Mucosa of rectum (tissue), 2 donors: ENCODE results near the gene NR2F2.

Source experiments
- H3K27ac ChIP-seq, 2 donors: one replicate each; pipeline ENCODE4 v1.7.0; 2013; ENCODE audit warnings: inconsistent platforms in 2 of 2, low read depth in 2 of 2, low read length in 2 of 2
- H3K27me3 ChIP-seq, 2 donors: one replicate each; pipeline ENCODE4 v1.7.0; 2013; ENCODE audit warnings: low read length in 2 of 2; ENCODE audit not compliant: control insufficient read depth in 2 of 2, insufficient read depth in 2 of 2
- H3K36me3 ChIP-seq, 2 donors: one replicate each; pipeline ENCODE4 v1.7.0; 2013; ENCODE audit warnings: low read length in 2 of 2; ENCODE audit not compliant: control insufficient read depth in 2 of 2, insufficient read depth in 2 of 2
- H3K4me1 ChIP-seq, 2 donors: one replicate each; pipeline ENCODE4 v1.7.0; 2013; ENCODE audit warnings: low read length in 2 of 2, mild to moderate bottlenecking in 1 of 2; ENCODE audit not compliant: control insufficient read depth in 2 of 2, insufficient read depth in 2 of 2
- H3K4me3 ChIP-seq, 2 donors: one replicate each; pipeline ENCODE4 v1.7.0; 2013; ENCODE audit warnings: low read length in 2 of 2
- H3K9ac ChIP-seq, 2 donors: one replicate each; pipeline ENCODE4 v1.7.0; 2013; ENCODE audit warnings: low read length in 2 of 2, low read depth in 1 of 2, mild to moderate bottlenecking in 1 of 2
- H3K9me3 ChIP-seq, 2 donors: one replicate each; pipeline ENCODE4 v1.7.0; 2013; ENCODE audit warnings: low read length in 2 of 2; ENCODE audit not compliant: control insufficient read depth in 2 of 2
- donor health status: healthy.
- donor health status: Normal muscosa, but diverticular disease.

Gene NR2F2

DNA sequence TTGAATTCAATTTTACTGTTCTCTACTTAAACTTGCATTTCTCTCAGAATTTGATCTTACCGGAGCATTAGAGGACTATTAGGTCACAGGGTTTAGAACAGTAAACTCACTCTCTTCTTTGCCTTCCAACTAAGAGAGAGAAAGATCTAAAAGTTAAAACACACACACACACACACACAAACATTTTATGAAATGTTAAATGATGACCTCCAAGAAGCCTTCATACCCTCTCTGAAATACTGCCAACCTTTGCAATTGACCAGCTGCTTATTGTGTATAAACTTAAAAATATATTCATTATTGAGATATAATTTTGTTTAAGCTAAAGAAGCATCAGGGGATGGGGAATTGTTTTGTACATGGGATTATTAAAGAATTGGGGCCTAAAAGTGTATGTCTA, 15.5 kb upstream of the NR2F2 start:
- peaks cover 3 to 7% of the 10 kb centered on the region in 2 donors for H3K27me3 ChIP-seq
- H3K27ac ChIP-seq = no peak overlapping the region
- no peaks in the 10 kb centered on the region for H3K36me3 ChIP-seq
- no peaks in the 10 kb centered on the region for H3K9me3 ChIP-seq
- no peaks in the 10 kb centered on the region for H3K4me1 ChIP-seq
- no peak overlapping the region for H3K9ac ChIP-seq
- H3K4me3 ChIP-seq = no peak overlapping the region

GRCh38 chr15:96316953-96317629, 13.4 kb upstream of the NR2F2 start:
- H3K4me1 ChIP-seq = peaks cover 0 to 2% of the 10 kb centered on the region in 2 donors
- peaks cover 11 to 24% of the 10 kb centered on the region in 2 donors for H3K27me3 ChIP-seq
- H3K9ac ChIP-seq = no peak overlapping the region
- no peaks in the 10 kb centered on the region for H3K36me3 ChIP-seq
- no peak overlapping the region for H3K27ac ChIP-seq
- no peak overlapping the region for H3K4me3 ChIP-seq
- no peaks in the 10 kb centered on the region for H3K9me3 ChIP-seq

GRCh38 chr15:96320107-96320506, 10.4 kb upstream of the NR2F2 start:
- H3K27ac ChIP-seq = no peak overlapping the region
- no peak overlapping the region for H3K9ac ChIP-seq
- H3K4me3 ChIP-seq = no peak overlapping the region
- H3K4me1 ChIP-seq = peaks cover 0 to 2% of the 10 kb centered on the region in 2 donors
- no peaks in the 10 kb centered on the region for H3K9me3 ChIP-seq
- H3K36me3 ChIP-seq = no peaks in the 10 kb centered on the region
- peaks cover 27 to 49% of the 10 kb centered on the region in 2 donors for H3K27me3 ChIP-seq

DNA sequence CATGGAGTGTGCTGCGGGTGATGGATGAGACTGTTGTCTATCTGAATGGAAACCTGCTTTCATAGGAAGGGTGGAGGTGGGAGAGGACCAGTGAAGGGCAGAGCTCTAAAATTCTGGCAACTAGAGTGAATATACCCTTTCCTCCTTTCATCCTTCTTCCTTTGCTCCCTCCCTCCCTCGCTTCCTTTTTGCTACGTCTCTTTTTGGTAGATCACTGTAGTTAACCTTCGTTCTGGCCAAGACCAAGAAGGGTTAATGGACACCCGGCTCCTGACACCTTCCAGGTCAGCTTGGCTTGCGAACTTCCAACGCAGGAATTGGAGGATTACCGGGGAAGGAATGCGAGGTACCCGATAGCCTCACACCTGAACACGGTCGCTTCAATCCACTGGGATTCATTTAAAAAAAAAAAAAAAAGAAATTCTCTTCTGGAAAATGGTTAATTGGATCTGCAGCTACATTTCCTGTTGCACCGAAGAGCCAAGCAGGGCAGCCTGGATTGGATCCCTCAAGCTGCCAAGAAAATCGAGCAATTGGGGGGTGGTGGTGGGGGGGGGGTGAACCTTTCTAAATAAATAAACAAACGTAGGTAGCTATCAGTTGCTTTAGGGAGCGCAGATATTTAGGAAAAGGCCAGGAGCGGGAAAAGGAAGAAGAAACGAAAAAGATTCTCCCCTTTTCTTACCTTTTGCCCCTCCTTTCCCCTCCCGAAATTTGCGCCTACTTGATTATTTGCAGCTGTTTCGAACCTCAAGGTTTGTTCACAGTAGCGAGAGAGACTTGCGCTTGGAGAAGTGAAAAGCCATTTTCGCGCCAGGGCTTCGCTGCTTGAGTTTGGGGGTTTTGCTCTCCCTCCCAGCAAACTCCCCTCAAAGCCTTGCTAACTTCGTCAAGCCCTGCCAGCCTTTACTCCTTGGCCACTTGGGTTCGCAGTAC, 9.5 kb upstream of the NR2F2 start:
- no peaks in the 10 kb centered on the region for H3K9me3 ChIP-seq
- H3K27ac ChIP-seq = peak overlapping the region; percentile 71 to 75
- peaks cover 33 to 54% of the 10 kb centered on the region in 2 donors for H3K27me3 ChIP-seq
- peak overlapping the region; percentile 42 to 63 for H3K4me3 ChIP-seq
- H3K4me1 ChIP-seq = peaks cover 0 to 2% of the 10 kb centered on the region in 2 donors
- no peaks in the 10 kb centered on the region for H3K36me3 ChIP-seq
- peak overlapping the region; percentile 24 to 61 for H3K9ac ChIP-seq

- Histone ChIP-seq H3K4me3 (peak overlapping the region; percentile 44 to 63), H3K9ac (peak overlapping the region; percentile 24 to 61), H3K4me1 (peaks cover 7% of the 10 kb centered on the region in 2 donors), H3K36me3 (no peaks in the 10 kb centered on the region), H3K9me3 (peaks cover 0 to 2% of the 10 kb centered on the region in 2 donors), H3K27ac (peak overlapping the region; percentile 71 to 75), H3K27me3 (peaks cover 37 to 59% of the 10 kb centered on the region in 2 donors)
Observed at GRCh38 chr15:96321639-96322535, 8.6 kb upstream of the NR2F2 start.

DNA sequence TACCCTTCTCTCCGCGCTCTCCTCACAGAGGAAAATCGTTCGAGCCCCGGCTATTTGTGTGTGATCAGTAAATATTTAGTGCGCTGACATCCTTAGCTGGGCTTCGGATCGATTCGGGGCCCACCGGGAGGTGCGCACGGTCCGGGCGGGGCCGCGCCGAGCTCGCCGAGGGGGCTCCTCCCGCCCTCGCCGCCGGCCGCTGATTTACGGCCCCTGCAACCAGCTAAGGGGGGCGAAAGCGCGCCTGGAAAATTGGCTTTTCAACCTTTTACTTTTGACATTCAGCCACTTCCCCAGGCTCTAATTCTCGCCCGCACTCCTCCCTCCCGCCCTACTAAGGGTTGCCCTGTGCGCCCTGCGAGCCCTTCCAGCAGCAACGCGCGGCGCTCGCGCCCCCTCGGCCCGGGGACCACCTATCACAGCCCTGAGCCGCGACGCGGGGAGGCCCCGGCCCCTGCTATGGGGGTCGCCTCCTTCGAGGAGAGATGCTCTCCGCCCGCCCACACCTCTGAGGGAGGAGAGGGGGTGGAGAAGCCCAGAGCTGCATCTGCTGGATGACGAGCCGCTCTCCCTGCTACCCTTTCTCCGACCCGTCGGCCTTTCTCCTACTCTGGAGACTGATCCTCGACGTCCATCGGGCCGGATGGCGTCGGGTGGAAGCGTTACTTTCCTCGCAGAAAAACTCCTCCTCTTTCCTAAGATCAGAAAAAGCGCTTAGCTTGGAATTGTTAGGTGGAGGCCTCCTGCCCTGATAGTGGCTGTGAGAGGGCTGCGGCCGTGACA, 7.8 kb upstream of the NR2F2 start:
- peaks cover 0 to 2% of the 10 kb centered on the region in 2 donors for H3K9me3 ChIP-seq
- H3K4me1 ChIP-seq = peaks cover 7 to 8% of the 10 kb centered on the region in 2 donors
- H3K36me3 ChIP-seq = no peaks in the 10 kb centered on the region
- peak overlapping the region; percentile 44 to 63 for H3K4me3 ChIP-seq
- H3K27ac ChIP-seq = peak overlapping the region; percentile 71 to 75
- H3K9ac ChIP-seq = peak overlapping the region; percentile 5 to 61
- peaks cover 38 to 57% of the 10 kb centered on the region in 2 donors for H3K27me3 ChIP-seq

DNA sequence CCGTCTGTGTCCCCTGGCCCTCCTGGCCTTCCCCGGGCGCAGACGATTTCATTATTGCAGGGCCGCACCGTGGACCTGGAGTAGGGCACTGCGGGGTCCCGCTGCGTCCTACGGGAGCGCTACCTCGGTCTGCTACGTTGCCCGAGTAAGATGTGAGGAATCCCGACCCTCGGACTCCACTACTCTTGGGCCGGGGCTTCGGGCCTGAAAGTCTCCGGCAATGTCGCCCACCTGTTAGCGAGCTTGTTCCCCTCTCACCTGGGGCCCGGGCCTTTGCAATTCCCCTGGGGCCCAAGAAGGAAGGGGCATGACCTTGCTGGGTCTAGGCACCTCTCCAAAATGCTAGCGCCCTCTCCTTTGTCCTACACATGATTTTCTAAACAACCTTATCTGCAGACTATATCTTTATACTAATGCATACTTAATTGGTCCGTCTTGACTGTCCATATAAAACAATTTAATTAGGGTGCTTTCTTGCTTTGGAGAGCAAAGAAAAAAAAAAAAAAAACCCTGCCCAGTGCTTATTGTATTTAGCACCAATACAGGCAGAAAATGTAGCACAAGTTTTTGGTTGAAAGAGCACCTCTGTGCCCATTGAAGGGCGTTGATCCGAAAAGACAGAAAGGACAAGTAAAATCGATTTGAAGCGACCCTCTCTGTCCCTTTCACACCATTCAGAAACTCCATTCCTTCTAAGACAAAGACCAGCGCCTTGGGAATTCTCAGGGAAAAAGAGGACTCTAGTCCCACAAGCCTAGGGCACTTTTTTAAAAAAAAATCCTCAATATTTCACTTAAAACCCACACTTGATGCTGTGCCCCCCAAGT, 7.0 kb upstream of the NR2F2 start:
- H3K27ac ChIP-seq = peak overlapping the region; percentile 71 to 75
- no peaks in the 10 kb centered on the region for H3K36me3 ChIP-seq
- H3K4me1 ChIP-seq = peaks cover 7 to 8% of the 10 kb centered on the region in 2 donors
- peaks cover 0 to 2% of the 10 kb centered on the region in 2 donors for H3K9me3 ChIP-seq
- no peak overlapping the region for H3K4me3 ChIP-seq
- H3K27me3 ChIP-seq = peaks cover 38 to 57% of the 10 kb centered on the region in 2 donors
- H3K9ac ChIP-seq = peak overlapping the region in 1 of 2 donors; percentile 45

DNA sequence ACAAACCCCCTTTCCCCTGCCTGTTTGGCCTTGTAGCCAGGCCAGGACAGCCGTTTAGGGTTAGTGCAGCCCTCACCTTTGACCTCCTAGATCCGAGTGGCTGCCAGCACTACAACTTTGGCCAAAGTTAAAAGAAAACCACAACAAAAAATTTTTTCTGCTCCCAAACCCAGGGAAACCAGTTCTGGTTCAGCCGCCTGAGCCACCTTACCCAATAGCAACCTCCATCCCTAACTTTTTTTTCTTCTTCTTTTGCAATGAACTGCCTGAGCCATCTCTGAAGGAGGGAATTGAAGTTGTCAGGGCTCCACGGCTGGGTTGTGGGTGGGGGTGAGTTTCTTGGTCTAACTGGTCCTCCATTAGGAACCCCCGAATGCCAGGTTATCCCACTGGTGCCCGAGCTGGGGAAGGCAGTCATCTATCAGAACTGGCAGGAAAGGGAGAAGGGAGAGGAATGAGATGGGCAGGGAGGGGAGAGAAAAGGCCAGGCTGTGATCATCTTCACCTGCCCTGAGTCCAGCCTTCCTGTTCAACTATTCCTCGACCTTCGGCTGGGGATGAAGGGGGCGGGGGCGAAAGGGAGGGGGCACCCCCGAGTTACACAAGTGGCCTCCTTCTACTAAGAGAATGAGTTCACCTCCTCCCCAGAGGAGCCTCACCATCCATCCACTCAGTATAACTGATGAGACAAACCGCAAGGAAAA, 6.2 kb upstream of the NR2F2 start:
- H3K9ac ChIP-seq = peak overlapping the region in 1 of 2 donors; percentile 45
- peaks cover 0 to 2% of the 10 kb centered on the region in 2 donors for H3K9me3 ChIP-seq
- peaks cover 38 to 57% of the 10 kb centered on the region in 2 donors for H3K27me3 ChIP-seq
- no peaks in the 10 kb centered on the region for H3K36me3 ChIP-seq
- H3K4me1 ChIP-seq = peaks cover 7 to 8% of the 10 kb centered on the region in 2 donors
- H3K27ac ChIP-seq = peak overlapping the region; percentile 53 to 59
- H3K4me3 ChIP-seq = peak overlapping the region; percentile 27 to 70
